ENCODE data around the gene EEIG1. TPM values are rescaled to one million over a fixed set of nuclear protein-coding genes. Genes with fewer than 3 reads are reported as not detected.

EEIG1 gene
- total and polyA plus RNA-seq, 2 donors (not counting 1 experiment from before 2014, with no cell fraction given): 57.2 to 245 TPM

- peaks cover 0 to 20% of the 10 kb centered on the region in 2 experiments for H3K36me3 ChIP-seq (replicated peaks in 1 of 2; ENCODE audit: control extremely low read depth in 1 of 2, control insufficient read depth in 1 of 2, extremely low read depth in 1 of 2, insufficient read depth in 2 of 2, low read length in 1 of 2)
- Mint-ChIP-seq H3K4me1 (peaks cover 74% of the 10 kb centered on the region), H3K4me3 (no peak overlapping the region), H3K27ac (no peak overlapping the region), H3K27me3 (no peaks in the 10 kb centered on the region), H3K9me3 (ENCODE audit: insufficient read depth) (no peaks in the 10 kb centered on the region)
- no peak overlapping the region for H3K4me3 ChIP-seq (ENCODE audit: control extremely low read depth in 1 of 5, extremely low read depth in 1 of 5, insufficient read depth in 1 of 5, low read depth in 2 of 5, low read length in 4 of 5)
- H3K9ac ChIP-seq (ENCODE audit: low read length): no peak overlapping the region
- no CpG with 5 or more reads among the region's 1 CpG for WGBS (ENCODE audit: insufficient coverage)
- ATAC-seq (ENCODE audit: low read depth): no peak
- no peak overlapping the region for H2AFZ ChIP-seq (ENCODE audit: insufficient read depth, low read depth, low read length, poor library complexity, severe bottlenecking)
- no peaks in the 10 kb centered on the region for H3K27me3 ChIP-seq (replicated peaks in 1 of 4; ENCODE audit: control extremely low read depth in 1 of 4, control insufficient read depth in 3 of 4, insufficient read depth in 4 of 4, low read length in 3 of 4)
- H3K27ac ChIP-seq (ENCODE audit: low read length in 2 of 2): no peak overlapping the region
- H3K9me3 ChIP-seq (ENCODE audit: control extremely low read depth in 1 of 3, control insufficient read depth in 2 of 3, insufficient read depth in 1 of 3, low read length in 2 of 3): no peaks in the 10 kb centered on the region
- intact Hi-C loops (cut with micrococcal nuclease): loop anchor here (5.0 kb wide), 2 partner anchors 39 to 159 kb away; no protein-coding TSS in a partner anchor
- peaks cover 100% of the 10 kb centered on the region for H3K79me2 ChIP-seq (ENCODE audit: control insufficient read depth, insufficient read depth, low read length)
- no peak overlapping the region for H3K4me2 ChIP-seq (replicated peaks; ENCODE audit: low read depth, low read length, poor library complexity, severe bottlenecking)
- TF ChIP-seq EZH2 (IDR thresholded peaks at IDR 0.05; ENCODE audit: borderline replicate concordance, insufficient read depth, low read depth, low read length, poor library complexity, severe bottlenecking): no peak
- TF ChIP-seq, protein P1, sequence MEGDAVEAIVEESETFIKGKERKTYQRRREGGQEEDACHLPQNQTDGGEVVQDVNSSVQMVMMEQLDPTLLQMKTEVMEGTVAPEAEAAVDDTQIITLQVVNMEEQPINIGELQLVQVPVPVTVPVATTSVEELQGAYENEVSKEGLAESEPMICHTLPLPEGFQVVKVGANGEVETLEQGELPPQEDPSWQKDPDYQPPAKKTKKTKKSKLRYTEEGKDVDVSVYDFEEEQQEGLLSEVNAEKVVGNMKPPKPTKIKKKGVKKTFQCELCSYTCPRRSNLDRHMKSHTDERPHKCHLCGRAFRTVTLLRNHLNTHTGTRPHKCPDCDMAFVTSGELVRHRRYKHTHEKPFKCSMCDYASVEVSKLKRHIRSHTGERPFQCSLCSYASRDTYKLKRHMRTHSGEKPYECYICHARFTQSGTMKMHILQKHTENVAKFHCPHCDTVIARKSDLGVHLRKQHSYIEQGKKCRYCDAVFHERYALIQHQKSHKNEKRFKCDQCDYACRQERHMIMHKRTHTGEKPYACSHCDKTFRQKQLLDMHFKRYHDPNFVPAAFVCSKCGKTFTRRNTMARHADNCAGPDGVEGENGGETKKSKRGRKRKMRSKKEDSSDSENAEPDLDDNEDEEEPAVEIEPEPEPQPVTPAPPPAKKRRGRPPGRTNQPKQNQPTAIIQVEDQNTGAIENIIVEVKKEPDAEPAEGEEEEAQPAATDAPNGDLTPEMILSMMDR (IDR thresholded peaks at IDR 0.05): no peak
- H4K20me1 ChIP-seq (ENCODE audit: control insufficient read depth, insufficient read depth, low read length, poor library complexity, severe bottlenecking): peaks cover 86% of the 10 kb centered on the region
- ChIA-PET POLR2A (interaction anchor here (0.7 to 1.3 kb wide), 2 partner anchors 12 to 76 kb away, joined by 3 read pairs; no protein-coding TSS in a partner anchor), CTCF (interaction anchor here (1.0 to 12.8 kb wide), 4 partner anchors 15 to 159 kb away, joined by 4 to 251 read pairs (median 134); partner anchors contain the start of gene EEIG1)
- no peak for DNase-seq
- H3K4me1 ChIP-seq (ENCODE audit: control insufficient read depth in 2 of 2, insufficient read depth in 2 of 2, low read length in 2 of 2): peaks cover 22 to 53% of the 10 kb centered on the region in 2 donors
Observed at GRCh38 chr9:127958728-127959127, 22.1 kb downstream of the EEIG1 start.

DNA sequence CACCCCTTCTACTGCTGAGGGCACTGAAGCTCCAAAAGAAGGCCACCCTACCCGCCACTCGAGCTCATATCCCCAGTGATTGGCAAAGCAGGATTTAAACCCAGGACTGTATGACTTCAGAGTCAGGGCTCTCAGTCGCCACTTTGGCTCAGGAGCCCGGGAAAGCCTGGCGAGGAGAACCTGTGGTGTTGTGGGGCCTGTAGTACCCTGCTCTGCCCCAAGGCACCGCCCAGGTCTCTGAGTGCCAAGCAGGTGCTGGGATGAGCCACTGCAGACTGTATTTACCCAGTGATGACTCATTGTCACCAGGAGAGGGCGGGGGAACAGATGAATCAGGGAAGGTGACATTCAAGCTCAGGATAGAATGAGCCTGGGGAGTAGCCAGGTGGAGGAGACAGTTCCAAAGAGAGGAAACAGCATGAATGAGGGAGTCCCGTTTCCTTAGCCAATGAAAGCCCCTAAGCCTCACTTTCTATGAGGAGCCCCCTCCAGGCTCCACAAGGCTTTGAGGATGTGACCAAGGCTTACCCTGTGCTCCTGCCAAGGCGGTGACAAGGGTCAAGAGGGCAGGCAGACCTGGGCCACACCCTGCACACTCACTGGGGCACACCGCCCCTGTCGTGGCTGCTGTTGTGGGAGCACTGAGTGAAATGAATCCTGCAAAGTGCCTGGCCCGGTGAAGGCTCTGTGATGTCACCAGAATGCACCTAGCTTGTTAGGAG is 25.3 kb downstream of the EEIG1 start:
- Histone ChIP-seq H3K4me2 (replicated peaks; ENCODE audit: low read depth, low read length, poor library complexity, severe bottlenecking) (peak overlapping the region; percentile 34), H3K27ac (ENCODE audit: low read length in 2 of 2) (peak overlapping the region in 1 of 2 donors; percentile 46), H3K4me1 (ENCODE audit: control insufficient read depth in 2 of 2, insufficient read depth in 2 of 2, low read length in 2 of 2) (peaks cover 8 to 30% of the 10 kb centered on the region in 2 donors), H2AFZ (ENCODE audit: insufficient read depth, low read depth, low read length, poor library complexity, severe bottlenecking) (no peak overlapping the region), H3K27me3 (replicated peaks in 1 of 4; ENCODE audit: control extremely low read depth in 1 of 4, control insufficient read depth in 3 of 4, insufficient read depth in 4 of 4, low read length in 3 of 4) (no peaks in the 10 kb centered on the region), H3K79me2 (ENCODE audit: control insufficient read depth, insufficient read depth, low read length) (peaks cover 97% of the 10 kb centered on the region), H3K9ac (ENCODE audit: low read length) (no peak overlapping the region), H3K36me3 (replicated peaks in 1 of 2; ENCODE audit: control extremely low read depth in 1 of 2, control insufficient read depth in 1 of 2, extremely low read depth in 1 of 2, insufficient read depth in 2 of 2, low read length in 1 of 2) (peaks cover 0 to 10% of the 10 kb centered on the region in 2 experiments), H4K20me1 (ENCODE audit: control insufficient read depth, insufficient read depth, low read length, poor library complexity, severe bottlenecking) (peaks cover 86% of the 10 kb centered on the region), H3K9me3 (ENCODE audit: control extremely low read depth in 1 of 3, control insufficient read depth in 2 of 3, insufficient read depth in 1 of 3, low read length in 2 of 3) (no peaks in the 10 kb centered on the region), H3K4me3 (ENCODE audit: control extremely low read depth in 1 of 5, extremely low read depth in 1 of 5, insufficient read depth in 1 of 5, low read depth in 2 of 5, low read length in 4 of 5) (no peak overlapping the region)
- peaks cover 53% of the 10 kb centered on the region for H3K4me1 Mint-ChIP-seq
- ATAC-seq (ENCODE audit: low read depth) (peak; percentile 97), DNase-seq (peak; percentile 77)
- H3K27ac Mint-ChIP-seq: peak overlapping the region; percentile 80
- ChIA-PET CTCF (interaction anchor here (0.5 to 12.8 kb wide), 25 partner anchors 8 to 823 kb away, joined by 3 to 251 read pairs (median 8); partner anchors contain the start of genes EEIG1, NAIF1 and SLC25A25), POLR2A (interaction anchor here (0.9 to 2.0 kb wide), 7 partner anchors 10 to 79 kb away, joined by 3 to 14 read pairs (median 5); partner anchors contain the start of gene EEIG1)
- H3K9me3 Mint-ChIP-seq (ENCODE audit: insufficient read depth): no peaks in the 10 kb centered on the region
- H3K4me3 Mint-ChIP-seq: peak overlapping the region; percentile 16
- 70% methylated on average over 10 of the region's 12 CpGs for WGBS (ENCODE audit: insufficient coverage)
- H3K27me3 Mint-ChIP-seq: no peaks in the 10 kb centered on the region
- intact Hi-C loops (cut with micrococcal nuclease): loop anchor here (1.0 to 5.0 kb wide), 5 partner anchors 15 to 162 kb away; no protein-coding TSS in a partner anchor
- TF ChIP-seq, protein P1 (IDR thresholded peaks at IDR 0.05): peak; percentile 63
- no peak for TF ChIP-seq EZH2 (IDR thresholded peaks at IDR 0.05; ENCODE audit: borderline replicate concordance, insufficient read depth, low read depth, low read length, poor library complexity, severe bottlenecking)

All from B cell (primary cell).